ENCODE data around the gene GYPE.
"Not testable (repeated sequence)": the region's sequence is repeated elsewhere in the genome, so short reads cannot be mapped to it uniquely, and the experiment has no call there.

Gene GYPE

DNA sequence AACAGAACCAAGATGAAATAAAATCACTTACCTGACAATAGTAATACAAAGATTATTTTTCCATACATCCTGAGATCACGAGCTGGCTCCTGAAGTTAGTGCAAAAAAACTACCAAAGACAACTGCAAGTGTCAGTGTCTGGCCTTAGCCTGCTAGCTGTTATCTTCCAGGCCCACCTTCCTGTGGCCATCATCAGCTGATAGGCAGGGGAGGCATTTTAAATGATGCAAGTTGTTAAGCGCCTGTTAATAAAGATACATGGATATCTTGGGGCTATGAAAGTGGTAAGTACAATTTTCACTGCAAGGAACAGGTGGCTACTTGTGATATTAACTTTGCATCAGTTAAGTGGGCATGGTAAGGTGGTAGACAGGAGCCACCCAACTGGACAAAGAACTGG lies at the start of gene GYPE:
TSS of gene GYPE (minus strand) at position 120 of the 400 bp plus-strand sequence. CDS start at position 68, 52 bp downstream.
- DNase-seq: not testable (repeated sequence)

DNA sequence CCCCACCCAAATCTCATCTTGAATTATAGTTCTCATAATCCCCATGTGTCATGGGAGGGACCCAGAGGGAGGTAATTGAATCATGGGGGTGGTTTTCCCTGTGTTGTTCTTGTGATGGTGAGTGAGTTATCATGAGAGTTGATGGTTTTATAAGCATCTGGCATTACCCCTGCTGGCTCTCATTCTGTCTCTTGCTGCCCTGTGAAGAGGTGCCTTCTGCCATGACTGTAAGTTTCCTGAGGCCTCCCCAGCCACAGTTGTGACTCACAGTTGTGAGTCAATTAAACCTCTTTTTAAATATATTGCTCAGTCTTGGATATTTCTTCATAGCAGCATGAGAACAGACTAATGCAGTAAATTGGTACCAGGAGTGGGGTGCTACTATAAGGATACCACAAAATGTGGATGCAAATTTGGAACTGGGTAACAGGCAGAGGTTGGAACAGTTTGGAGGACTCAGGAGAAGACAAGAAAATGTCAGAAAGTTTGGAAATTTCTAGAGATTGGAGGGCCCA lies 46.2 kb upstream of the GYPE start:
- not testable (repeated sequence) for DNase-seq

GRCh38 chr4:143950967-143951366 lies 45.6 kb upstream of the GYPE start:
- DNase-seq: not testable (repeated sequence)

DNA sequence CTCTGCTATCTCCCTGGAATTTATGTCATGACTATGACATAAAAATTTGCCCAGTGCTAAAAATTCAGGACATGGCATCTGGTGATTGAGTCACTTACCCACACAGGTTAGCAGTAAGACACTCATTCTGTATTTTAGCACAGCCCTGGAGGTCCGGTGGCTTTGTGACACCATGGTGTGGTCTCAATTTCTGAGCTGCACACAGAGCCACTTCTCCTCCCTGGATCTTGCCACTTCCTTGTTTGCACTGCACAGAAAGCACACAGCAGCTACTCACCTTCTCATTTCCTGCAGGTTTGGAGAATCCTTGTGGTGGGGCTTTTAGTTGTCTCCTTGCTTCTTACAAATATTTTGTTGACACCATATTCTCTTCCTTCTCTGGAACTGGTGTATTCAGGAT lies 44.8 kb upstream of the GYPE start:
- DNase-seq: not testable (repeated sequence)

- not testable (repeated sequence) for DNase-seq
These were observed 42.1 kb upstream of the GYPE start for GRCh38 chr4:143947493-143947892.

- DNase-seq: not testable (repeated sequence)
These were observed 35.3 kb upstream of the GYPE start for GRCh38 chr4:143940708-143941107.

GRCh38 chr4:143939528-143939927 lies 34.2 kb upstream of the GYPE start:
- DNase-seq: no peak

DNA sequence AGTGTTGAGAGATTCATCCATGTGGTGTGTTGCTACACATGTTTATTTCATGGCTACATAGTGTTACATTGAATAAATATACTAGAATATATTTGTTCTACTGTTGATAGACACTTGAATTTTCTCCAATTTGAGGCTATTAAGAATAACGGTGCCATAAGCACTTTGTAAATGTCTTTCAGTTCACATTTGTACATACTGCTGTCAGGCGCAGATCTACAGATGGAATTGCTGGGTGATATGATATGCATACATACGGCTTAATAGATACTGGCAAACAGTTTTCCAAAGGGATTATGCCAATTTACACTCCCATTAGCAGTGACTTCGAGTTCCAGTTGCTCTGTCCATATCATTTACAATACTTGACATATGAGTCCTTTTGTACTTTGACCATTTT lies 33.5 kb upstream of the GYPE start:
- not testable (repeated sequence) for DNase-seq

DNA sequence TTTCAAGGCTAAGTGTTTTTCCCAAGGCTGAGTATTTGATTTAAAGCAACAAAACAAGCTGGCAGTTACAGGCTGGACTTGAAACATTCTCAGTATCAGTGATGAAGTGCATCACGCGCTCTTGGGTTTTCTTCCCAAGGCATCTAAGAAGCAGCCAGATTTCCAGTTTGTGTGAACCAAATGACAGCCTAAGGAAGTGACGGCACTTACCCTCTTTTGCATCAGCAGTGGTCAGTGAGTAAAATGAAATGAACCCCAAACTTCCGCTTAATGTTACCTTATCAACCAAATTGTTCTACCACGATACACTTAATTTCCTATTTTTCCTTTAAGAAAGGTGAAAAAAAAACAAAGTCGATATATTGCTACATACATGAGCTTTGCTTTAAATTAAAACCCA lies 15.8 kb upstream of the GYPE start:
- no peak for DNase-seq

DNA sequence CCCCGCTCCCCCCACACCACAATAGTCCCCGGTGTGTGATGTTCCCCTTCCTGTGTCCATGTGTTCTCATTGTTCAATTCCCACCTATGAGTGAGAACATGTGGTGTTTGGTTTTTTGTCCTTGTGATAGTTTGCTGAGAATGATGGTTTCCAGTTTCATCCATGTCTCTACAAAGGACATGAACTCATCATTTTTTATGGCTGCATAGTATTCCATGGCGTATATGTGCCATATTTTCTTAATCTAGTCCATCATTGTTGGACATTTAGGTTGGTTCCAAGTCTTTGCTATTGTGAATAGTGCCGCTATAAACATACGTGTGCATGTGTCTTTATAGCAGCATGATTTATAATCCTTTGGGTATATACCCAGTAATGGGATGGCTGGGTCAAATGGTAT lies 11.1 kb upstream of the GYPE start:
- DNase-seq: not testable (repeated sequence)

DNA sequence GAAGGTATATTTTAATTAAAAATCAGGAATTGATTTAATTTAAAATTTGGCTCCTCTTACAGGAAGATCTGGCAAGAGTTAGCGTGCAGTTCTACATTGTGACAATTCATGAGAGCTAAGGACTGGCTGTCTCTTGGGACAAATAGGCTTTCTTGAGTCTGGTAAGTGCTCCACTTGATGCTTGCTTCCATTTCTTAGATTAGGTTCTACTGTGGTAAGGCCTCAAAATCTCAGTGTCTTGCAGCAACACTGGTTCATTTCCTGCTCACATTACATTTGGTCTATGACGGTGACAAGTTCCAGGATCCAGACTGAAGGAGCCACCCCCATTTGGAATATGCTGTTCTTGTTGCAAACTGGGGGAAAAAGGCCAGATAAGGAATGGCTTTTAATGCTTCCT lies 7.1 kb upstream of the GYPE start:
- DNase-seq: not testable (repeated sequence)

GRCh38 chr4:143911528-143912417 lies 6.4 kb upstream of the GYPE start:
- peak; percentile 52 for DNase-seq

DNA sequence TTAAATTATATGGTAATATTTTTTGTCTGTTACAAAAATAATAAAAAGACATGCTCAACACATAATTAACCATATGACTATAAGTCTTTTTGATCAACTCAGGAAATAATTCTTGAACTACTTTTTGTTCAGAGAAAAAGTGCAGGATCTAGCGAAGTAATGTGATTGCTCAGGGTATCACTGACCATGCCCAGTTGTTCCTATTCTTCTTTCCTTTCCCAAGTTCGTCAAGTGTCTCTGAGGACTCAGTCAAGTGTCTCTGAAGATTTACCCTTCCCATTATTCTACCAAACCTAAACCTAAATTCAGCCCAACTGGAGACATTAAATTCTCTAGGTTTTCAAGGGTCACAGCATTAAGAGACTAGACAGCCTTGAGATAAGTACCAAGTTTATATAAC lies 5.5 kb upstream of the GYPE start:
- DNase-seq: not testable (repeated sequence)

DNA sequence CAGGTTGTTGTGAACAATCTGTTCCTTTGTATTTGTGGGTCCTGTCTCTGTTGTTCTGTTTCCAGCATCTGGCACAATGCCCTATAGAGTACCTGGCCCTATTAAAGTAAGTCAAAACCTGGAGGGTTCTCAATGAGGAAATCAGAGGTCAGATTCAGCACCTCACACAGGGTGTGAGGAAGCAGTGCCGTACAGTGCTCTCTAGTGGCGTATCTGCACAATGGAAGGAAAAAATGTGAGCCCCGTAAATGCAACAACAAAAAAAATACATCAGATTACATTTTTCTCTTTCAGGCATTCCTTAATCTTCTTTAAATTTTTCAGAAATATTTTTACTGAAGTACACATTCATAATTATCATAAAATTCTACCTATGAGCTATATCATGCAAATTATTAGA lies 2.5 kb upstream of the GYPE start:
- DNase-seq: peak; percentile 16

GRCh38 chr4:143904431-143904830 lies 928 bp downstream of the GYPE start:
- not testable (repeated sequence) for DNase-seq

DNA sequence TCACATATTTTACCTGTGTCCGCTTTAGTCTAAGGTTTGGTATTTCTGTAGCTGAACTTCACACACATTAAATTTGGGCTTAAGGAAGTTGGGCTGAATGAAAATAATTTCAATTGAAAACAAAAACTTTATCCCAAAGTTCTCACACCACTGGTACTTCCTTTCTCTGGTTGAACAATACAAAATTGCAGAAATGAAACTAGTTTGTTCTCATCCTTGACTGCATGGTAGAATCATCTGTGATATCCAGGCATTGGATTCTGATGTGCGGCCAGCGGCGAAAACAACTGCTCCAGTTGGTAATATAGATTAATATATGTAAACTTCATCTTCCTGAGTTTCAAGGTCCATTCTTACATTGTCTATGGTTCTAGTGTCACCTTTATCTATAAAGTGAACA lies 15.0 kb downstream of the GYPE start:
- DNase-seq: not testable (repeated sequence)

DNA sequence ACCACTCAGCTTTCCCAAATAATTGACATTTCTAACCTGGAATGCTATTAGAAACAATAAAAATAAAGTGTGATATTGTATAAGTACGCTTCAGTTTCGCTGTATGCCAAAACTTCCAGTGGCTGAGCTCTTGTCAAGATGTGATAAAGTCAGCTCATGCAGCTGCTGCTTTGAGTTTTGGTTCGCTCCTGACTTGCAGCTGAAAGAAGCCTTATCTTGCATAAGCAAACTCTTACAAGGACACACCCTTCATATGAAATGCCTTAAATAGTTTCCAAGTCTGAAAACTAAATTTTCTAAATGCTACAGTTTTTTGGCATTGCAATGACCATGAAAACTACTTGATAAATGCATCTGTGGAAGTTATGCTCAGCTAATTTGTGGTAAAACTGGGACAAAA lies 17.2 kb downstream of the GYPE start:
- not testable (repeated sequence) for DNase-seq

DNA sequence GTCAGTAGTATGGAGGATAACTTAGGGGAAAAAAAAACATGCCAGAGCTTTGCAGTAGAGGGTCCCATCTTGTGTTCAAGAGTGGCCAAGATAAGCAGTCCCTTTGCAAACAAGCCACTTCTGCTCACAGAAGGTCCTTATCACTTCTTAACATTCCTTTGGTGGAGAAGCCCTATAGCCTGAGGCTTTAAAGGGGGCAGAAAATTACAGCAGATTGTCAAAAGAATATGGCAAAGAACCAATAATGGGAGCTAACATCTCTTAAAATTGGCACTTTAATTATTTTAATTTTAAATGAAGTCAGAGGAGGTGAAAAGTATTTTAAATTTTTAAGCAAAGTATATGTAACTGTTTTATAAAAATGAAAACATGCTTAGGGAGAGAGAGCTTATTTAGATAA lies 20.4 kb downstream of the GYPE start:
- not testable (repeated sequence) for DNase-seq

DNA sequence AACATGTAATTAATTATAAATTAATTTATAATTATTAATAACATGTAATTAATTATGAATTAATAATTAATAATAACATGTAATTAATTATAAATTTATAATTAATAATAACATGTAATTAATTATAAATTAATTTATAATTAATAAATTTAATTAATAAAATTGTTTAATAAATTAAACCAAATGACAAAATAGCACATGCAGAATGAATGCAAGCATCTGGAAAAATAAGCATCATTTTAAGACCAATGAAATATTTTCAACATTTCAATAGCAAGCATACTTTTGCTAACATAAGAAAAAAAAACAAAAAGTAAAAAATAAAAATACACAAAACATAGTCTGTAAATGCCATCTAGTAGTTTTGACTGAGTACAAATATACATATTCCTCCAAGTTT lies 21.8 kb downstream of the GYPE start:
- DNase-seq: no peak

DNA sequence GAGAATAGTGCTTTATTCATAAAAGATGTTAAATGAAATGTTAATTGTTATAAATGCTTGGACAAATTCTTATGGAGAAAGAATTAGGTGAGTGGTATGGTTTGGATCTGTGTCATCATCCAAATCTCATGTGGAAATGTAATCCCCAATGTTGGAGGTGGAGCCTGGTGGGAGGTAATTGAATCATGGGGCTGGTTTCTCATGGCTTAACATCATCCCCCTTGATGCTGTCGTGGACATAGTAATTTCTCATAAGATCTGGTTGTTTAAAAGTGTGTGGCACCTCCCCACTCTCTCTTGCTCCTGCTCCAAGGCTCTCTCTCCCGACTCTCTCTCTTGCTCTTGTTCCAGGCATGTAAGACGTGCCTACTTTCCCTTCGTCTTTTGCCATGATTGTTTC lies 22.5 kb downstream of the GYPE start:
- DNase-seq: no peak

DNA sequence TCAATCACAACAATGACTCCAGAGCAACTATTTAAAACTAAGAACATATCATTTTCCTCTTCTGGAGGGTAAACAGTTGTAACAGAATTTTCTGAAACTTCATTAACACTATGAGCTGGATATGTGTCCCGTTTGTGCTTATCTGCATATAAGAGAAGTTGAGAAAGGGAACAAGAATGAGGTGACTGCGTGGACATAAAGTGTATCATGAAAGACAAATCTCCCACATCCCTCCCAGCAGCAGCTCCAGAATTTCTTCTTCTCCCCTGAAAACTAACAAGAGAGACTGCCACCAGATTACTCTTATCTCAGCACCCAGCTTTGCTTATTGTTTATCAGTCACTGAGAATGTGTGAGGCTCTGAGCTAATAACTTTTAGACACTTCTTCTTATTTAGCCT lies 25.8 kb downstream of the GYPE start:
- DNase-seq: not testable (repeated sequence)

GRCh38 chr4:143875357-143875756 lies 30.0 kb downstream of the GYPE start:
- not testable (repeated sequence) for DNase-seq

- not testable (repeated sequence) for DNase-seq
These were observed 34.7 kb downstream of the GYPE start for GRCh38 chr4:143870523-143871268.

- DNase-seq: not testable (repeated sequence)
These were observed 35.4 kb downstream of the GYPE start for GRCh38 chr4:143869925-143870324.
